ENCODE measurements around the gene SSBP1.
"Not testable (repeated sequence)": the region's sequence is repeated elsewhere in the genome, so short reads cannot be mapped to it uniquely, and the experiment has no call there.

Gene SSBP1

DNA sequence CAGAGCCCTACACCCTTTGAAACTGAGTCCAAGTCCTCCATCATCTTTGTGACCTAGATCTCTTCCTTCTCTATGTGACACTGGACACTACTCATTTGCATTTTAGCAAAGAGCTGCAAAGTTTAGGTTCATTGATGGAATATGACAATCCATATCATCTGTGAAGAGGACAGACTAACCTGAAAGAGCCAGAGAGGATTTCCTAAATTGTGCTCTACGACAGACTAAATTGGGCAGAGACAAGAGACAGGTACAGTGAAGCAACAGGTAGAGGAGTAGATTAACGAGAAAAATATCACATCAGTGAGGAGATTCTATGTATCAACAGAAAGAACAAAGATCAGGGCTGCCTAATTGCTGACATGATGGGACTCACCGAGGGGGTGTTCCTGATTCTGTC lies 25.6 kb downstream of the SSBP1 start, which contains the start of gene TAS2R3:
Gene TAS2R3, plus strand, starts transcription at position 301 of the 400 bp plus-strand sequence. Its CDS starts 62 bp downstream, at position 363.
- H3K9me3 ChIP-seq (ENCODE audit: insufficient read depth, low read depth, low read length) = no peaks in the 10 kb centered on the region
- H3K27me3 ChIP-seq (ENCODE audit: insufficient read depth, low read length, poor library complexity, severe bottlenecking) = no peaks in the 10 kb centered on the region
- H3K9me2 ChIP-seq (replicated peaks; ENCODE audit: low read depth, low read length) = no peaks in the 10 kb centered on the region
- H3K9ac ChIP-seq (ENCODE audit: low read depth, low read length, poor library complexity, severe bottlenecking) = no peak within 1 kb of the TSS
- no peak within 1 kb of the TSS for H2AFZ ChIP-seq (ENCODE audit: low read length)
- TF ChIP-seq EZH2phosphoT487 (IDR thresholded peaks at IDR 0.05; ENCODE audit: borderline replicate concordance) = no peak
- TF ChIP-seq, protein P1, sequence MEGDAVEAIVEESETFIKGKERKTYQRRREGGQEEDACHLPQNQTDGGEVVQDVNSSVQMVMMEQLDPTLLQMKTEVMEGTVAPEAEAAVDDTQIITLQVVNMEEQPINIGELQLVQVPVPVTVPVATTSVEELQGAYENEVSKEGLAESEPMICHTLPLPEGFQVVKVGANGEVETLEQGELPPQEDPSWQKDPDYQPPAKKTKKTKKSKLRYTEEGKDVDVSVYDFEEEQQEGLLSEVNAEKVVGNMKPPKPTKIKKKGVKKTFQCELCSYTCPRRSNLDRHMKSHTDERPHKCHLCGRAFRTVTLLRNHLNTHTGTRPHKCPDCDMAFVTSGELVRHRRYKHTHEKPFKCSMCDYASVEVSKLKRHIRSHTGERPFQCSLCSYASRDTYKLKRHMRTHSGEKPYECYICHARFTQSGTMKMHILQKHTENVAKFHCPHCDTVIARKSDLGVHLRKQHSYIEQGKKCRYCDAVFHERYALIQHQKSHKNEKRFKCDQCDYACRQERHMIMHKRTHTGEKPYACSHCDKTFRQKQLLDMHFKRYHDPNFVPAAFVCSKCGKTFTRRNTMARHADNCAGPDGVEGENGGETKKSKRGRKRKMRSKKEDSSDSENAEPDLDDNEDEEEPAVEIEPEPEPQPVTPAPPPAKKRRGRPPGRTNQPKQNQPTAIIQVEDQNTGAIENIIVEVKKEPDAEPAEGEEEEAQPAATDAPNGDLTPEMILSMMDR (conservative IDR thresholded peaks at IDR 0.05; ENCODE audit: low read length) = no peak
- H3K4me2 ChIP-seq (ENCODE audit: low read depth, low read length, poor library complexity, severe bottlenecking) = no peak within 1 kb of the TSS
- H3K79me2 ChIP-seq (ENCODE audit: insufficient read depth, low read length) = no peaks in the 10 kb centered on the region
- H3K4me3 ChIP-seq (ENCODE audit: low read length, poor library complexity, severe bottlenecking) = no peak within 1 kb of the TSS
- no peaks in the 10 kb centered on the region for H4K20me1 ChIP-seq (ENCODE audit: insufficient read depth, low read length, poor library complexity, severe bottlenecking)
- no peaks in the 10 kb centered on the region for H3F3A ChIP-seq (ENCODE audit: low read depth)
- peaks cover 44% of the 10 kb centered on the region; the same call in 1 of the 2 replicates for H3K36me3 ChIP-seq (ENCODE audit: insufficient read depth, low read length)
- no peaks in the 10 kb centered on the region for H3K4me1 ChIP-seq (ENCODE audit: insufficient read depth, low read length, poor library complexity, severe bottlenecking)

DNA sequence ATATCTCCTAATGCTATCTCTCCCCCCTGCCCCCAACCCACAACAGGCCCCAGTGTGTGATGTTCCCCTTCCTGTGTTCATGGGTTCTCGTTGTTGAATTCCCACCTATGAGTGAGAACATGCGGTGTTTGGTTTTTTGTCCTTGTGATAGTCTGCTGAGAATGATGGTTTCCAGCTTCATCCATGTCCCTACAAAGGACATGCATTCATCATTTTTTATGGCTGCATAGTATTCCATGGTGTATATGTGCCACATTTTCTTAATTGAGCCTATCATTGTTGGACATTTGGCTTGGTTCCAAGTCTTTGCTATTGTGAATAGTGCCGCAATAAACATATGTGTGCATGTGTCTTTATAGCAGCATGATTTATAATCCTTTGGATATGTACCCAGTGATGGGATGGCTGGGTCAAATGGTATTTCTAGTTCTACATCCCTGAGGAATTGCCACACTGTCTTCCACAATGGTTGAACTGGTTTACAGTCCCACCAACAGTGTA lies 32.0 kb downstream of the SSBP1 start:
- H3K4me3 ChIP-seq (ENCODE audit: low read length, poor library complexity, severe bottlenecking); H3K36me3 ChIP-seq (ENCODE audit: insufficient read depth, low read length); H2AFZ ChIP-seq (ENCODE audit: low read length); H3K9me3 ChIP-seq (ENCODE audit: insufficient read depth, low read depth, low read length); H3K9ac ChIP-seq (ENCODE audit: low read depth, low read length, poor library complexity, severe bottlenecking); H3K9me2 ChIP-seq (replicated peaks; ENCODE audit: low read depth, low read length); H4K20me1 ChIP-seq (ENCODE audit: insufficient read depth, low read length, poor library complexity, severe bottlenecking); H3F3A ChIP-seq (ENCODE audit: low read depth); H3K79me2 ChIP-seq (ENCODE audit: insufficient read depth, low read length); H3K27me3 ChIP-seq (ENCODE audit: insufficient read depth, low read length, poor library complexity, severe bottlenecking); H3K4me2 ChIP-seq (ENCODE audit: low read depth, low read length, poor library complexity, severe bottlenecking); H3K4me1 ChIP-seq (ENCODE audit: insufficient read depth, low read length, poor library complexity, severe bottlenecking): not testable (repeated sequence)

DNA sequence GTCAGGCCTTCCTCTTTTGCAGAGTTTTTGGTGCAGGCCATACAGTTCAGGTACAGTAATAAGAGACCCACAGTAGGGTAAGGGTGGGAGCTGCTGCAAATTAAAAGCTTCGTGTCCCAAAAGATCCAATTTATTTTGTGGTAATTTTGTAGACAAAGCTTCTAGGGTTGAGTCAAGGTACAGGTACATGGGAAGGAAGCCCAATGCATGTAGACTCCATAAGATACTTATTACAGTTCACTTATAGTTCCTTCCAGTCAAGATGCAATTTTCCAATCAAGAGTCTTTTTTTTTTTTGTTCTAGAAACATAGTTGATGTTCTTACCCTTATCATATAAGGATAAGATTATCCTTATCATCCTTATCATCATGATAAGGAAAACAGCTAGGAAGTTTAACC lies 38.2 kb downstream of the SSBP1 start, which contains the start of gene TAS2R4:
Gene TAS2R4, plus strand, starts transcription at position 301 of the 400 bp plus-strand sequence. CDS start 1,815 bp downstream, outside the sequence.
- Histone ChIP-seq H3K36me3 (ENCODE audit: insufficient read depth, low read length) (peaks cover 35% of the 10 kb centered on the region; the same call in 1 of the 2 replicates), H3K9ac (ENCODE audit: low read depth, low read length, poor library complexity, severe bottlenecking) (no peak within 1 kb of the TSS), H3K4me3 (ENCODE audit: low read length, poor library complexity, severe bottlenecking) (no peak within 1 kb of the TSS), H3K27me3 (ENCODE audit: insufficient read depth, low read length, poor library complexity, severe bottlenecking) (no peaks in the 10 kb centered on the region), H3K4me1 (ENCODE audit: insufficient read depth, low read length, poor library complexity, severe bottlenecking) (no peaks in the 10 kb centered on the region), H3F3A (ENCODE audit: low read depth) (no peaks in the 10 kb centered on the region), H3K9me2 (replicated peaks; ENCODE audit: low read depth, low read length) (no peaks in the 10 kb centered on the region), H3K9me3 (ENCODE audit: insufficient read depth, low read depth, low read length) (no peaks in the 10 kb centered on the region), H3K79me2 (ENCODE audit: insufficient read depth, low read length) (no peaks in the 10 kb centered on the region), H3K4me2 (ENCODE audit: low read depth, low read length, poor library complexity, severe bottlenecking) (no peak within 1 kb of the TSS), H2AFZ (ENCODE audit: low read length) (no peak within 1 kb of the TSS), H4K20me1 (ENCODE audit: insufficient read depth, low read length, poor library complexity, severe bottlenecking) (no peaks in the 10 kb centered on the region)
- TF ChIP-seq, protein P1 (conservative IDR thresholded peaks at IDR 0.05; ENCODE audit: low read length) = no peak
- TF ChIP-seq EZH2phosphoT487 (IDR thresholded peaks at IDR 0.05; ENCODE audit: borderline replicate concordance) = no peak
